Measurements from ENCODE around the gene KIF3C. TPM values are rescaled to one million over a fixed set of nuclear protein-coding genes. Genes with fewer than 3 reads are reported as not detected.

KIF3C gene
- total and polyA plus RNA-seq, 2 of the 4 experiments (the other 2 are of a cell fraction) = 8.3 to 15.4 TPM

- Histone ChIP-seq H3K4ac (ENCODE audit: low read depth, low read length) (no peak overlapping the region), H3K9ac (ENCODE audit: low read depth, low read length) (no peak overlapping the region), H2AK5ac (ENCODE audit: low read depth, low read length) (no peak overlapping the region), H3K79me1 (ENCODE audit: low read depth in 1 of 2, low read length in 2 of 2) (no peaks in the 10 kb centered on the region), H3K23ac (ENCODE audit: low read depth, low read length) (no peak overlapping the region), H3K14ac (replicated peaks; ENCODE audit: low read depth, low read length) (no peak overlapping the region), H2BK120ac (ENCODE audit: low read depth, low read length) (no peak overlapping the region), H2AK9ac (replicated peaks; ENCODE audit: low read depth, low read length, poor library complexity) (no peak overlapping the region), H4K8ac (ENCODE audit: low read depth in 2 of 2, low read length in 2 of 2) (no peak overlapping the region), H2BK5ac (ENCODE audit: low read depth, low read length, poor library complexity, severe bottlenecking) (no peak overlapping the region), H3K4me3 (ENCODE audit: insufficient read depth, low read depth, low read length) (no peak overlapping the region), H3K4me2 (ENCODE audit: low read depth, low read length) (no peak overlapping the region), H3K18ac (ENCODE audit: low read depth, low read length) (no peak overlapping the region), H2AFZ (replicated peaks; ENCODE audit: low read length, poor library complexity) (no peak overlapping the region), H2BK15ac (ENCODE audit: low read depth, low read length) (no peak overlapping the region), H3K4me1 (ENCODE audit: control insufficient read depth, insufficient read depth, low read length) (no peaks in the 10 kb centered on the region; the same call in 1 of the 2 replicates), H4K5ac (ENCODE audit: low read depth, low read length) (no peak overlapping the region), H3K36me3 (ENCODE audit: control insufficient read depth, insufficient read depth, low read length) (peaks cover 6% of the 10 kb centered on the region), H3K9me3 (ENCODE audit: control insufficient read depth, insufficient read depth, low read length) (no peaks in the 10 kb centered on the region), H2BK20ac (ENCODE audit: low read depth, low read length) (no peak overlapping the region), H3K56ac (ENCODE audit: extremely low read depth, insufficient read depth, low read length) (no peak overlapping the region), H3K9me1 (ENCODE audit: insufficient read depth, low read length) (no peaks in the 10 kb centered on the region; the same call in 1 of the 2 replicates), H3K27ac (ENCODE audit: insufficient read depth, low read length) (no peak overlapping the region), H4K91ac (ENCODE audit: insufficient read depth, low read depth, low read length) (no peak overlapping the region), H4K20me1 (ENCODE audit: insufficient read depth, low read length) (0 out of 2 replicates have a peak, but pooled peaks cover 3% of the 10 kb centered on the region), H3K27me3 (ENCODE audit: control insufficient read depth, insufficient read depth, low read length) (peaks cover 21% of the 10 kb centered on the region)
- DNase-seq (no peak), ATAC-seq (ENCODE audit: low read depth) (no peak)
- no CpG with 5 or more reads among the region's 2 CpGs for WGBS, 2 experiments (ENCODE audit: extremely low coverage in 2 of 2, insufficient read length in 1 of 2)
- intact Hi-C loops (cut with micrococcal nuclease) = no loop called here
- POLR2A ChIA-PET (ENCODE audit: unreplicated experiment) = no interaction called here
- TF ChIP-seq CHD1 (IDR thresholded peaks at IDR 0.05; ENCODE audit: low read depth, low read length) = no peak
- no peak for TF ChIP-seq MXI1 (IDR thresholded peaks at IDR 0.05; ENCODE audit: borderline replicate concordance, low read depth, low read length)
- in situ Hi-C loops (cut with MboI; ENCODE audit: low sequenced_read_pairs) = no loop called here
- CTCF ChIA-PET = interaction anchor here (0.7 kb wide), 1 partner anchor 11 kb away, joined by 4 read pairs; no protein-coding TSS in a partner anchor
- dilution Hi-C loops (cut with HindIII; ENCODE audit: low sequenced_read_pairs, unreplicated experiment) = no loop called here
- no TSS peak for BruUV-seq (replicated peaks)
Measured at GRCh38 chr2:25922501-25922900, 59.8 kb downstream of the KIF3C start.

Data from IMR-90 (cell line).